Neural crest cell (in vitro differentiated cells): ENCODE results near the gene HMCN2. TPM values are rescaled to one million over a fixed set of nuclear protein-coding genes. Genes with fewer than 3 reads are reported as not detected.

ENCODE experiments used
- DNase-seq: peaks from one replicate; pipeline ENCODE4 v3.0.0; 2021; ENCODE audit warnings: low read depth, mixed read lengths, low spot score
- H3K27ac Mint-ChIP-seq: one replicate; pipeline ENCODE4 v1.8.0; 2021; ENCODE audit warnings: mild to moderate bottlenecking, mixed read lengths; ENCODE audit not compliant: unreplicated experiment
- H3K27me3 Mint-ChIP-seq: 2 replicates; pipeline ENCODE4 v1.8.0; 2021; ENCODE audit warnings: low read depth, mild to moderate bottlenecking, mixed read lengths
- H3K36me3 Mint-ChIP-seq: 2 replicates; pipeline ENCODE4 v1.8.0; 2021; ENCODE audit warnings: low read depth, mild to moderate bottlenecking, mixed read lengths
- H3K4me1 Mint-ChIP-seq: 2 replicates; pipeline ENCODE4 v1.8.0; 2021; ENCODE audit warnings: mixed read lengths
- H3K4me3 Mint-ChIP-seq: one replicate; pipeline ENCODE4 v1.8.0; 2021; ENCODE audit warnings: mild to moderate bottlenecking, mixed read lengths
- H3K9me3 Mint-ChIP-seq: 2 replicates; pipeline ENCODE4 v1.8.0; 2021; ENCODE audit warnings: mixed read lengths
- total RNA-seq: library from RNA; stranded (reverse); gene quantifications from 2 replicates; pipeline ENCODE4 v1.2.1, GENCODE V29; 2021
- TF ChIP-seq, protein P1 (sequence below): fragments of 200-600 bp; sonication (generic); conservative IDR thresholded peaks from 2 replicates; pipeline ENCODE4 v1.5.0; 2021; ENCODE audit warnings: antibody characterized with exemption, mild to moderate bottlenecking

Gene HMCN2
- total RNA-seq, 1 donor from 2014 or later = not detected

DNA sequence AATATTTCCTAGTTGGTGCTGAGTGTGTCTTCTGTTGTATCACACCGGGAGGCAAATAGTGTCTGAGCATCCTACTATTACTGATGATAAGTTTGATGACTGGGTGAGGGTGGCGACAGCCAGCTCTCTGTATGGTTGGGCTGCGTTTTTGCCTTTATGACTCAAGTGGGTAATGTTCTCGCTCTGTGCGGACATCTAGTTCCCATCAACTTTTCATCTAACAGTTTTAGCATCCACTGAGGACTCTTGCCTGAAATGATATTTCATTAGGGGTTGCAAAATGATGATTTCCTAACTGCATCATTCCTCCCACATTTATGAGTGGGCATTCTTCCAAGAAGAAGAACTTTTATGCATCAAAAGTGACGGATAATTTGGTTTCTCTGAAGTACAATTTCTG is 26.5 kb downstream of the HMCN2 start:
- no peaks in the 10 kb centered on the region for H3K36me3 Mint-ChIP-seq
- peaks cover 69% of the 10 kb centered on the region for H3K27me3 Mint-ChIP-seq
- no peak overlapping the region for H3K27ac Mint-ChIP-seq
- no peaks in the 10 kb centered on the region for H3K4me1 Mint-ChIP-seq
- TF ChIP-seq, protein P1, sequence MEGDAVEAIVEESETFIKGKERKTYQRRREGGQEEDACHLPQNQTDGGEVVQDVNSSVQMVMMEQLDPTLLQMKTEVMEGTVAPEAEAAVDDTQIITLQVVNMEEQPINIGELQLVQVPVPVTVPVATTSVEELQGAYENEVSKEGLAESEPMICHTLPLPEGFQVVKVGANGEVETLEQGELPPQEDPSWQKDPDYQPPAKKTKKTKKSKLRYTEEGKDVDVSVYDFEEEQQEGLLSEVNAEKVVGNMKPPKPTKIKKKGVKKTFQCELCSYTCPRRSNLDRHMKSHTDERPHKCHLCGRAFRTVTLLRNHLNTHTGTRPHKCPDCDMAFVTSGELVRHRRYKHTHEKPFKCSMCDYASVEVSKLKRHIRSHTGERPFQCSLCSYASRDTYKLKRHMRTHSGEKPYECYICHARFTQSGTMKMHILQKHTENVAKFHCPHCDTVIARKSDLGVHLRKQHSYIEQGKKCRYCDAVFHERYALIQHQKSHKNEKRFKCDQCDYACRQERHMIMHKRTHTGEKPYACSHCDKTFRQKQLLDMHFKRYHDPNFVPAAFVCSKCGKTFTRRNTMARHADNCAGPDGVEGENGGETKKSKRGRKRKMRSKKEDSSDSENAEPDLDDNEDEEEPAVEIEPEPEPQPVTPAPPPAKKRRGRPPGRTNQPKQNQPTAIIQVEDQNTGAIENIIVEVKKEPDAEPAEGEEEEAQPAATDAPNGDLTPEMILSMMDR = no peak
- H3K9me3 Mint-ChIP-seq = no peaks in the 10 kb centered on the region
- no peak for DNase-seq
- no peak overlapping the region for H3K4me3 Mint-ChIP-seq

DNA sequence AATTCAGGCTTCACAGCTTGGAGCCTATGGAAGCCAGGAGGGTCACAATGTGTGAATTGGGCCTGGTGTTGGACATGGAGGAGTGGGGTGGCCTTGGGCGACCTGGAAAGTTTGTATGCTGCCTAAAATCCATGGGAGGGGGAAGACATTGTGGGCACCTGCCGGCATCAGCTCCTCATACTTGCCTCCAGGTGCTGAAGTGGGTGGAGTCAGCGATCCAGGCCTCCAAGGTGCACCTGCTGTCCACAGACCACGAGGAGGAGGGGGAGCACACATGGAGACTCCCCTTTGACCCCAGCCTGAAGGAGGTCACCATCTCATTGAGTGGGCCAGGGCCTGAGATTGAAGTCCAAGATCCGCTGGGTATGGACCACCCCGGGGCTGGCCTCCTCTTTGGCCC is 29.1 kb downstream of the HMCN2 start:
- H3K27ac Mint-ChIP-seq = no peak overlapping the region
- DNase-seq = no peak
- H3K36me3 Mint-ChIP-seq = no peaks in the 10 kb centered on the region
- H3K4me1 Mint-ChIP-seq = no peaks in the 10 kb centered on the region
- H3K4me3 Mint-ChIP-seq = no peak overlapping the region
- TF ChIP-seq, protein P1 = no peak
- H3K9me3 Mint-ChIP-seq = no peaks in the 10 kb centered on the region
- peaks cover 58% of the 10 kb centered on the region for H3K27me3 Mint-ChIP-seq

DNA sequence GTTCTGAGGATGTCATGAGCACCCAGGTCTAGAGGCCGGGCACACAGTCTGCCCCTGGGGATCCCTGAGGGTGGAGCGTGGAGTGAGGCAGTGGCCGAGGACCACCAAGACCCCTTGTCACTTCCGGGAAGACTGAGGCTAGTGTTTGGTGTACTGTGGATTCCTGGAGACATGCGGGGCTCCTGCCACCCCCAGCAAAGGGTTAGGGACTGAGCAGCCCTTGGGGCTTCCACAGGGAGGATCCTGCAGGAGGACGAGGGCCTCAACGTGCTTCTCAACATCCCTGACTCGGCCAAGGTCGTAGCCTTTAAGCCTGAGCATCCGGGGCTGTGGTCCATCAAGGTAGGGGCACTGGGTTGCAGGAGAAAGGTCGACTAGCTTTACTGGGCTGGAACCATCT is 29.9 kb downstream of the HMCN2 start:
- no peaks in the 10 kb centered on the region for H3K36me3 Mint-ChIP-seq
- peaks cover 56% of the 10 kb centered on the region for H3K27me3 Mint-ChIP-seq
- no peak overlapping the region for H3K4me3 Mint-ChIP-seq
- no peaks in the 10 kb centered on the region for H3K9me3 Mint-ChIP-seq
- H3K4me1 Mint-ChIP-seq = no peaks in the 10 kb centered on the region
- no peak for DNase-seq
- TF ChIP-seq, protein P1 = no peak
- H3K27ac Mint-ChIP-seq = no peak overlapping the region

DNA sequence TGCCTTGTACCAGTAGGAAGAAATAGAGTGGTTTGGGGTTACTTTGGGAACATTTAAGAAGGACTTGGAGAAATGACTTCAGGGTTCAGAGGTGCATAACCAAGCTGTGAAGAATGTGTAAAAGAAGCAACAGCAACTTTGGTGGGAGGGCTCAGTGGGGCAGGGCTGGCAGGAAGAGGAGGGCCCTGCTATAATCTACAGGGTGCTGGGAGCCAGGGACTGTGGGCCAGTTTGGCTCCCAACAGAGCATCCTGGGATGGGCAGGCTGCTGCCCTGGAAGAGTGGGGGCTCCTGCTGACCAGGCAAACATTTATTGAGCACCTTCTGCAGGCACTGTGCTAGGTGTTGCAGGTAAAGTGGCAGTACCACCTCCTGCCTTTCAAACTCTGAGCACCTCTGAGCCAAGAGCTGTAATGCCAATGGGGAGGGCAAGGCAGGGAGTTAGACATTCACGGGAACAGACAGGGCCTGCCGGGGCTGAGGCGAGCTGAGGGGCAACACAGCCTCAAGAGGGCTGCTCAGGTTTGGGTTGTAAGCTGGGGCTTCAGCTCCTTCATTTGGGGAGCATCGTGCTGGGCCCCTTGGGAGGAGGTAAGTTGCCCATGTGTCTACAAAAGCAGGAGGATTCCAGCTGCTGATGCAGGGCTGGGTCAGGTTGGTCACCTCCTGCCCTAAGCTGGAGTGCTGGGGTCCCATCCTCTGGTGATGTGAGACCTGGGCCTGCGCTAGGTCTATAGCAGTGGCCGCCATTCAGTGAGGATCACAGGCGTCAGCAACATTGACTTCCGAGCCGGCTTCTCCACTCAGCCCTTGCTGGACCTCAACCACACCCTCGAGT is 30.6 kb downstream of the HMCN2 start:
- Mint-ChIP-seq H3K27me3 (peaks cover 56% of the 10 kb centered on the region), H3K4me1 (no peaks in the 10 kb centered on the region), H3K27ac (no peak overlapping the region), H3K4me3 (no peak overlapping the region), H3K36me3 (no peaks in the 10 kb centered on the region), H3K9me3 (no peaks in the 10 kb centered on the region)
- TF ChIP-seq, protein P1 = no peak
- no peak for DNase-seq

DNA sequence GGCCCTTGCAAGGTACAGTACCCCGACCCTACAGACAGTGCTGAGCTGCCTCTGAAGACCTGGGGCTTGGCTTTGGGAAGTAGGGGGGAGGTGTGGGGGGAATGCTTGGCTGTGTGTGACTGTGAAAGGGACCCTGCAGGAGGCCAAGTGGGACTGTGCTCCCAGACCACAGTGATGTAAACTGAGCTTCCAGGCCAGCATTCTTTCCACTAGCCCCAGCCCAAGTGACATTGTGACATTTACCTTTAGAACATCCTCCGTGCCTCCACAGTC is 31.2 kb downstream of the HMCN2 start:
- H3K4me3 Mint-ChIP-seq = no peak overlapping the region
- H3K36me3 Mint-ChIP-seq = no peaks in the 10 kb centered on the region
- no peaks in the 10 kb centered on the region for H3K9me3 Mint-ChIP-seq
- TF ChIP-seq, protein P1 = no peak
- no peak overlapping the region for H3K27ac Mint-ChIP-seq
- H3K27me3 Mint-ChIP-seq = peaks cover 52% of the 10 kb centered on the region
- no peaks in the 10 kb centered on the region for H3K4me1 Mint-ChIP-seq
- DNase-seq = no peak
